Mammary epithelial cell (primary cell): ENCODE measurements around the gene SLC7A6OS.

Experiments used
- EZH2 ChIP-seq: IDR thresholded peaks from 2 replicates; pipeline ENCODE4 v1.6.1; 2012; ENCODE audit warnings: low read length, inconsistent platforms, borderline replicate concordance
- TF ChIP-seq, protein P1 (sequence below), 2 donors: IDR thresholded peaks in 1 of 2; conservative IDR thresholded peaks in 1 of 2; 2 replicates each; pipeline ENCODE4 v1.5.1; 2011 to 2012; ENCODE audit warnings: inconsistent platforms in 2 of 2, low read length in 2 of 2, mild to moderate bottlenecking in 2 of 2, control low read depth in 1 of 2, low read depth in 1 of 2; ENCODE audit not compliant: insufficient read depth in 1 of 2; ENCODE audit errors: extremely low read depth in 1 of 2

DNA sequence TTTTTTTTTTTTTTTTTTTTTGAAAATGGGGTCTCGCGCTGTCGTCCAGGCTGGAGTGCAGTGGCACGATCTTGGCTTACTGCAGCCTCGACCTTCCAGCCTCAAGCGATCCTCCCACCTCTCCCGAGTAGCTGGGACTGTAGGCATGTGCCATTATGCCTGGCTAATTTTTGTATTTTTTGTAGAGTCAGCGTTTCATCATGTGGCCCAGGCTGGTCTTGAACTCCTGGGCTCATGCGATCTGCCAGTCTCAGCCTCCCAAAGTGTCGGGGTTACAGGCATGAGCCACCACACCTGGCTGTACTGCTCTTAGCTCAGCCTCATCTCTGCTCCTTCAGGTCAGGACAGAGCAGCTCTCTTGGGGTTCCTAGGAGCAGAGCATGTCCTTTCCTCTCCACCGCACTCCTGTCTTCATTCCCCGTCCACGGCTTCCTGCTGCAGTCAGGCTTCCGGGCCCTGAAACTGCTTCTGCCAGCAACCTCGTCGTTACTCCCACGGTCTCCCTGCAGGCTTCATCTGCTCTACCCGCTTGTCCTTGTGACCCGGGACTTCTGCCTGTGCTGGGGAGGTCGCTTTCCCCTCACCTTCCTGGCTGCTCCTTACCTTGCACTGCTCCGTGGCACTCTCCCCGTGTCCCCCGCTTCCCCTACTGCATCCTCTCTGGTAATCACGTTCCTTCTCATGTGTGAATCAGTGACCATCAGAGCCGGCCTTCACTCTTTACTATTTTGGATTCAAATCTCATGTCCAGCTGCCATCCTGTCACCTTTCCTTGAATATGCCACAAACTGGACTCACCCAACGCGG, 38.1 kb upstream of the SLC7A6OS start:
- TF ChIP-seq, protein P1, sequence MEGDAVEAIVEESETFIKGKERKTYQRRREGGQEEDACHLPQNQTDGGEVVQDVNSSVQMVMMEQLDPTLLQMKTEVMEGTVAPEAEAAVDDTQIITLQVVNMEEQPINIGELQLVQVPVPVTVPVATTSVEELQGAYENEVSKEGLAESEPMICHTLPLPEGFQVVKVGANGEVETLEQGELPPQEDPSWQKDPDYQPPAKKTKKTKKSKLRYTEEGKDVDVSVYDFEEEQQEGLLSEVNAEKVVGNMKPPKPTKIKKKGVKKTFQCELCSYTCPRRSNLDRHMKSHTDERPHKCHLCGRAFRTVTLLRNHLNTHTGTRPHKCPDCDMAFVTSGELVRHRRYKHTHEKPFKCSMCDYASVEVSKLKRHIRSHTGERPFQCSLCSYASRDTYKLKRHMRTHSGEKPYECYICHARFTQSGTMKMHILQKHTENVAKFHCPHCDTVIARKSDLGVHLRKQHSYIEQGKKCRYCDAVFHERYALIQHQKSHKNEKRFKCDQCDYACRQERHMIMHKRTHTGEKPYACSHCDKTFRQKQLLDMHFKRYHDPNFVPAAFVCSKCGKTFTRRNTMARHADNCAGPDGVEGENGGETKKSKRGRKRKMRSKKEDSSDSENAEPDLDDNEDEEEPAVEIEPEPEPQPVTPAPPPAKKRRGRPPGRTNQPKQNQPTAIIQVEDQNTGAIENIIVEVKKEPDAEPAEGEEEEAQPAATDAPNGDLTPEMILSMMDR (conservative IDR thresholded peaks at IDR 0.05 in 1 of 2, IDR thresholded peaks at IDR 0.05 in 1 of 2; ENCODE audit: extremely low read depth in 1 of 2, insufficient read depth in 1 of 2, low read depth in 1 of 2, low read length in 2 of 2): no peak
- no peak for TF ChIP-seq EZH2
